SK-N-DZ (cell line): ENCODE measurements around the gene FBLIM1.
"Not testable (repeated sequence)": the region's sequence is repeated elsewhere in the genome, so short reads cannot be mapped to it uniquely, and the experiment has no call there.

ENCODE experiments used
- DNase-seq: peaks from one replicate; pipeline ENCODE4 v3.0.0-alpha.2; 2015; ENCODE audit warnings: low spot score

FBLIM1 gene

GRCh38 chr1:15807549-15807948 is 49.0 kb downstream of the FBLIM1 start, which contains the start of gene UQCRHL:
TSS of gene UQCRHL (minus strand) at chr1:15807649. CDS start at chr1:15807649, 0 bp downstream.
- not testable (repeated sequence) for DNase-seq

- DNase-seq: no peak
Observed at GRCh38 chr1:15808955-15809354, 50.4 kb downstream of the FBLIM1 start.

GRCh38 chr1:15810073-15810472 is 51.5 kb downstream of the FBLIM1 start:
- no peak for DNase-seq

- DNase-seq: no peak
Observed at GRCh38 chr1:15816674-15817073, 58.1 kb downstream of the FBLIM1 start.

- DNase-seq: no peak
Observed at GRCh38 chr1:15820478-15820877, 61.9 kb downstream of the FBLIM1 start.

GRCh38 chr1:15825800-15826199 is 67.2 kb downstream of the FBLIM1 start:
- no peak for DNase-seq

GRCh38 chr1:15826810-15827507 is 68.4 kb downstream of the FBLIM1 start:
- DNase-seq: no peak

- DNase-seq: not testable (repeated sequence)
Observed at GRCh38 chr1:15827567-15827966, 69.0 kb downstream of the FBLIM1 start.

- DNase-seq: not testable (repeated sequence)
Observed at GRCh38 chr1:15828931-15829330, 70.3 kb downstream of the FBLIM1 start.

GRCh38 chr1:15830258-15830657 is 71.7 kb downstream of the FBLIM1 start:
- no peak for DNase-seq

GRCh38 chr1:15833069-15833679 is 74.6 kb downstream of the FBLIM1 start:
- DNase-seq: no peak

GRCh38 chr1:15833842-15834405 is 75.3 kb downstream of the FBLIM1 start:
- no peak for DNase-seq

- peak; percentile 89 for DNase-seq
Observed at GRCh38 chr1:15834406-15835204, 76.0 kb downstream of the FBLIM1 start.

GRCh38 chr1:15835205-15835740 is 76.7 kb downstream of the FBLIM1 start:
- no peak for DNase-seq

- peak; percentile 97 for DNase-seq
Observed at GRCh38 chr1:15835741-15836510, 77.3 kb downstream of the FBLIM1 start.
